Mesendoderm (in vitro differentiated cells): ENCODE data around the gene FAM131C.
"Not testable (repeated sequence)": the region's sequence is repeated elsewhere in the genome, so short reads cannot be mapped to it uniquely, and the experiment has no call there.

ENCODE experiments used
- DNase-seq: peaks from one replicate; pipeline ENCODE4 v3.0.0; 2013
- H2AK5ac ChIP-seq: 2 replicates; pipeline ENCODE4 v1.6.1; 2013; ENCODE audit warnings: low read length, inconsistent platforms
- H2BK120ac ChIP-seq: 2 replicates; pipeline ENCODE4 v1.6.1; 2013; ENCODE audit warnings: low read depth, mild to moderate bottlenecking, low read length, moderate library complexity, mixed read lengths
- H2BK15ac ChIP-seq: replicated peaks from 2 replicates; pipeline ENCODE4 v1.6.1; 2013; ENCODE audit warnings: low read depth, mild to moderate bottlenecking, moderate library complexity
- H2BK5ac ChIP-seq: 2 replicates; pipeline ENCODE4 v1.6.1; 2013; ENCODE audit warnings: low read length, inconsistent platforms
- H3K18ac ChIP-seq: 2 replicates; pipeline ENCODE4 v1.6.1; 2013; ENCODE audit warnings: mild to moderate bottlenecking, low read length, mixed read lengths
- H3K23ac ChIP-seq: one replicate; pipeline ENCODE4 v1.6.1; 2013; ENCODE audit warnings: low read length
- H3K27ac ChIP-seq: 2 replicates; pipeline ENCODE4 v1.5.1; 2013; ENCODE audit warnings: low read depth, mild to moderate bottlenecking, inconsistent platforms, low read length, moderate library complexity
- H3K27me3 ChIP-seq: 2 replicates; pipeline ENCODE4 v1.6.1; 2013; ENCODE audit warnings: low read length, control low read depth, mild to moderate bottlenecking, inconsistent platforms; ENCODE audit not compliant: insufficient read depth, poor library complexity
- H3K36me3 ChIP-seq: 2 replicates; pipeline ENCODE4 v1.6.1; 2013; ENCODE audit warnings: low read length, inconsistent platforms; ENCODE audit not compliant: control insufficient read depth, insufficient read depth
- H3K4ac ChIP-seq: one replicate; pipeline ENCODE4 v1.6.1; 2013; ENCODE audit warnings: low read depth, mild to moderate bottlenecking, low read length, moderate library complexity
- H3K4me1 ChIP-seq: 2 replicates; pipeline ENCODE4 v1.6.1; 2013; ENCODE audit warnings: low read depth, low read length, inconsistent platforms; ENCODE audit not compliant: control insufficient read depth
- H3K4me2 ChIP-seq: 2 replicates; pipeline ENCODE4 v1.6.1; 2013; ENCODE audit warnings: low read length
- H3K4me3 ChIP-seq: 2 replicates; pipeline ENCODE4 v1.5.1; 2013; ENCODE audit warnings: mild to moderate bottlenecking, low read length
- H3K56ac ChIP-seq: one replicate; pipeline ENCODE4 v1.6.1; 2013; ENCODE audit warnings: low read length
- H3K79me1 ChIP-seq: 2 replicates; pipeline ENCODE4 v1.6.1; 2013; ENCODE audit warnings: low read length, inconsistent platforms
- H3K79me2 ChIP-seq: 2 replicates; pipeline ENCODE4 v1.6.1; 2013; ENCODE audit warnings: mild to moderate bottlenecking, low read length; ENCODE audit not compliant: control insufficient read depth, insufficient read depth
- H3K9ac ChIP-seq: 2 replicates; pipeline ENCODE4 v1.6.1; 2013; ENCODE audit warnings: low read length, inconsistent platforms
- H4K5ac ChIP-seq: one replicate; pipeline ENCODE4 v1.6.1; 2013; ENCODE audit warnings: low read length
- H4K8ac ChIP-seq: one replicate; pipeline ENCODE4 v1.6.1; 2013; ENCODE audit warnings: low read depth, mild to moderate bottlenecking, control low read depth, low read length, moderate library complexity
- WGBS: extraction: QIAGEN DNeasy Blood & Tissue Kit; methylation state at CpG from one replicate; pipeline ENCODE4 v1.1.7; 2013; ENCODE audit warnings: low lambda C conversion rate, missing lambda C conversion rate; ENCODE audit not compliant: insufficient coverage; ENCODE audit errors: extremely low coverage; 5-methylcytosine and 5-hydroxymethylcytosine counted together

The FAM131C gene

DNA sequence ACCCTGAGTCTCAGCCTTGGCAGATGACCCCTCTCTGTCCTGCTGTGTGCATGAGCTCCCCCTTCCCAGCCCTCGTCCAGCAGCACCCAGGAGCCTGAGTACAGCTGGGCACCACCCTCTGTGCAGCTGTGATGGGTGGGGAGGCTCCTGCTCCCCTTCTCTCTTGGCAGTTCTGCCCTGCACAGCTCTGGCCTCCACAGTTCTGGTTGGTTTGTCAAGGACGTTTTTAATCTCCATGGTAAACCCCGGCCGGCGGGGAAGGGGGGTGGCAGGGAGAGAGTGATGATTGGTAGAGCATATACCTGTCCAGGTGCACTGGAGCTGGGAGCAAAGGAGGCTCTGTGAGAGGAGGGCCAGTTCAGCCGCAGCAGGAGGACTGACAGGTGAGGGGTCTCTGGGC, 51.8 kb downstream of the FAM131C start, which contains the start of gene CLCNKA:
TSS of gene CLCNKA (plus strand) at position 356 of the 400 bp plus-strand sequence. CDS start 584 bp downstream, outside the sequence.
- Histone ChIP-seq H3K23ac (no peak within 1 kb of the TSS), H3K56ac (no peak within 1 kb of the TSS), H2AK5ac (no peak within 1 kb of the TSS), H3K4ac (no peak within 1 kb of the TSS), H3K9ac (no peak within 1 kb of the TSS), H3K27ac (no peak within 1 kb of the TSS), H3K4me3 (no peak within 1 kb of the TSS), H3K79me1 (no peaks in the 10 kb centered on the region), H3K4me1 (no peaks in the 10 kb centered on the region), H3K4me2 (no peak within 1 kb of the TSS), H2BK15ac (no peak within 1 kb of the TSS), H4K8ac (no peak within 1 kb of the TSS), H3K18ac (no peak within 1 kb of the TSS), H4K5ac (no peak within 1 kb of the TSS), H2BK5ac (no peak within 1 kb of the TSS), H3K79me2 (no peaks in the 10 kb centered on the region), H2BK120ac (no peak within 1 kb of the TSS), H3K27me3 (no peaks in the 10 kb centered on the region), H3K36me3 (no peaks in the 10 kb centered on the region)
- WGBS: no CpG with 5 or more reads among the region's 6 CpGs
- no peak for DNase-seq

DNA sequence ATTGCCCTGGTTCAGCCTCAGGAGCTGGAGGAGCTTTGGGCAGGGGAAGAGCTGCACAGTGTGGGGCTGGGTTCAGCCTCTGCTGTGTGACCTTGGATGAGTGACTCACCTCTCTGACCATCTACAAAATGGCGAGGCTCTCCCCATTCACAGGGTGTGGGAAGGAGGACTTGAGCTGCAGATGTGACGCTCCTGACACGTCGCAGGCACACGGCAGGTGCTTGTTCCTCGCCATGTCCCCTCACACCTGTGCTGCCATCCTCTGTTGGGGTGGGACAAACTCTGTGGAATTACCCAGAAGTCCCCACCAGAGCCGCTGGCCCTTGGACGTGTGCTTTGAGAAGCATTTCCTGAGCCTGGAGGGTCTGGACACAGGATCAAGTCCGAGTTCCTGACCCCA, 52.6 kb downstream of the FAM131C start:
- not testable (repeated sequence) for H4K5ac ChIP-seq, H3K9ac ChIP-seq, H4K8ac ChIP-seq, H3K79me2 ChIP-seq, H3K56ac ChIP-seq, H2BK120ac ChIP-seq, H2BK15ac ChIP-seq, H3K4me1 ChIP-seq, H3K4me2 ChIP-seq, H3K4me3 ChIP-seq, H3K36me3 ChIP-seq, H3K27ac ChIP-seq, H3K18ac ChIP-seq, H2AK5ac ChIP-seq, H3K79me1 ChIP-seq, DNase-seq, H2BK5ac ChIP-seq, H3K27me3 ChIP-seq, H3K23ac ChIP-seq, H3K4ac ChIP-seq
- no CpG with 5 or more reads among the region's 9 CpGs for WGBS

DNA sequence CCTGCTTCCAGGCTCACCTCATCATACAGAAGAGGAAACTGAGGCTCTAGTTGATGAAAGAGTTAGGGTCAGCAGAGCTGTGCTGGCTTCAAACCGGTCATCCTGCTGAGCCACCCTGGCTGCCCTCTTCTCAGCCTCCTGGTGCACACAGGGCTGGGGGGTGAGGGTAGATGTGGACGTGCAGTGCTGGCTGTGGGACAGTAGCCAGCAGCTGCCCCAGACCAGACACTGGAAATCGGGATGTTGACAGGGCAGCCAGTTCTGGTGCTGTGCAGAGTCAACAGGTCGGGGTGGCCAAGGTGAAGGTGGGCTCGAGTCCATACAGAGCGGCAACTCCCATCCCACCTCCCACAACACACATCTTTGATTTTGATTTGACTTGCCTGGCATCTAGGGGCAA, 53.1 kb downstream of the FAM131C start:
- Histone ChIP-seq H3K79me2 (no peaks in the 10 kb centered on the region), H2BK5ac (no peak overlapping the region), H3K36me3 (no peaks in the 10 kb centered on the region), H2BK120ac (no peak overlapping the region), H3K27me3 (no peaks in the 10 kb centered on the region), H2AK5ac (no peak overlapping the region), H3K23ac (no peak overlapping the region), H3K27ac (no peak overlapping the region), H3K56ac (no peak overlapping the region), H3K79me1 (no peaks in the 10 kb centered on the region), H3K4me2 (no peak overlapping the region), H3K18ac (no peak overlapping the region), H4K8ac (no peak overlapping the region), H3K4me3 (no peak overlapping the region), H3K9ac (no peak overlapping the region), H4K5ac (no peak overlapping the region), H2BK15ac (no peak overlapping the region), H3K4ac (no peak overlapping the region), H3K4me1 (no peaks in the 10 kb centered on the region)
- no CpG with 5 or more reads among the region's 6 CpGs for WGBS
- DNase-seq: no peak

DNA sequence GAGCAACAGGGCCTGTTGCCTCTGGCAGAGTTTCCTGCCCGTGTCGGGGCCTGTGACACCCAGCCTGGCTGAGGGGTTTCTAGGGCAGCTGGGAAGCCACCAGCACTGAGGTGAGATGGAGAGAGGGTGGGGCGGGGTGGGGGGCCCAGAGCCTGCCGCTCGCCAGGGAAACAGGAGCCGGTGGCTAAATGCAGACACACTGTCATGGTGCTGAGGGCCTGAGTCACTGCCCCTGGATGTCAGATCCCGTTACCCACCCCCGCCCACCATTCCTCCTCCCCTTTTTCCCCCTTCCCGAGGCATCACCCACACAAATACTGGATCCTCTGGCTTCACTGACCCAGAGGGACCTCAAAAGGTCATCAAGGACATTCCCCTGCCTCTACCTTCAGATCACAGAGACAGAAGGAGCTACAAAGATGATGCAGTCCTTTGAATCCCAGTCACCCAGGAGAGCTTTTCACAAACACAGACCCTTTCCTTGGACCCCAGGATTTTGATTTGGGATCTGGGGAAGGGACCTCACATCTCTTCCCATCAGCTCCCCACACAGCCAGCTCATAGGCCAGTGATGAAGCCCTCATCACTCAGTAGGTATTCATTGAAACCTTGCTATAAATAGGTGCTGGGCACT, 53.7 kb downstream of the FAM131C start:
- Histone ChIP-seq H3K27ac (no peak overlapping the region), H3K79me2 (no peaks in the 10 kb centered on the region), H2AK5ac (no peak overlapping the region), H4K5ac (no peak overlapping the region), H3K4me3 (no peak overlapping the region), H3K4me1 (no peaks in the 10 kb centered on the region), H3K4ac (no peak overlapping the region), H3K23ac (no peak overlapping the region), H3K9ac (no peak overlapping the region), H3K4me2 (no peak overlapping the region), H2BK120ac (no peak overlapping the region), H4K8ac (no peak overlapping the region), H3K27me3 (no peaks in the 10 kb centered on the region), H3K18ac (no peak overlapping the region), H3K79me1 (no peaks in the 10 kb centered on the region), H2BK15ac (no peak overlapping the region), H3K56ac (no peak overlapping the region), H2BK5ac (no peak overlapping the region), H3K36me3 (no peaks in the 10 kb centered on the region)
- peak; percentile 32 for DNase-seq
- no CpG with 5 or more reads among the region's 9 CpGs for WGBS

DNA sequence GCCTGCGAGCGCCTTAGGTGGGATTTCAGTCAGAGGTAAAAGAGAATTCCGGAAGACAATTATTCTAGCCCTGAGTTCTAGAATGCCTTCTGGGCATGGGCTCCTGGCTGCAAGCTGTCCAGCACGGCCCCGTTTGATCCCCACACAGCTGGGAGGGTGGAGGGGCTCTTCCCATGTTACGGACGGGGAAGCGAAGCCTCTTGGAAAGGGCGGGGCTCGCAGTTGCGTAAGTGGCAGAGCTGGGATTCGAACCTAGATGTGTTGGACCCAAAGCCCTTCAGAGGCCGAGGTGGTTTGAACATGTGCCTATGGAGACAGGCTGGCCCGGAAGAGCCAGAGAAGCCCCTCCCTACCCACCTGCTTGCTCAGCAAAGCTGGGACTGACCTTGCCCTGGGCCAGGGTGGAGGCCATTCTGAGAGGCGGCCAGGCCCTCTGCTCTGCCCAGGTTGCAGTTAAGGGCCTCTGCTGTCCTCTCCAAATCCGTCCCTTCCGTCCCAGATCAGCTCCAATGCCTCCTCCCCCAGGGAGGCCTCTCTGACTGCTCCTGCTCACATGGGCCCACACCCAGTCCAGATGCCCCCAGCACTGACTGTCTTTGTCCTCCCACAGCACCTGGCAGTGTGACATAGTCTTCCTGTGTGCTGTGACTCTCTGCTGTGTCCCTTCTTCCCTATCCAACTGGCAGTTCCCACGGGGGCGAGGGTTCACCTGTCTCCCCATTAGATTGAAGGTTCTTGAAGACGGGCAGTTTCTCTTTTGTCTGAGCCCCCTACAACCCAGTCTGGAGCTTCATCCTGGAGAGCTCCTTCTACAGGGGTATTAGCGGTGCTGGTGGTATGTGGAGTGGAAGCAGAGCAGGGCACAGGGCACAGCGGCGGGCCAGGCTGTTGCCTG, 54.5 kb downstream of the FAM131C start:
- Histone ChIP-seq H3K4me1 (no peaks in the 10 kb centered on the region), H3K4ac (no peak overlapping the region), H3K79me1 (no peaks in the 10 kb centered on the region), H4K5ac (no peak overlapping the region), H2BK120ac (no peak overlapping the region), H3K56ac (no peak overlapping the region), H2BK15ac (no peak overlapping the region), H3K27me3 (no peaks in the 10 kb centered on the region), H3K4me3 (no peak overlapping the region), H3K4me2 (no peak overlapping the region), H4K8ac (no peak overlapping the region), H3K36me3 (no peaks in the 10 kb centered on the region), H3K9ac (no peak overlapping the region), H3K79me2 (no peaks in the 10 kb centered on the region), H2BK5ac (no peak overlapping the region), H2AK5ac (no peak overlapping the region), H3K27ac (no peak overlapping the region), H3K18ac (no peak overlapping the region), H3K23ac (no peak overlapping the region)
- DNase-seq: no peak
- no CpG with 5 or more reads among the region's 23 CpGs for WGBS
